CD4-positive, CD25-positive, alpha-beta regulatory T cell (primary cell): Measurements from ENCODE around the gene PLXNC1. TPM values are rescaled to one million over a fixed set of nuclear protein-coding genes. Genes with fewer than 3 reads are reported as not detected.
A peak's percentile ranks its signal among the peaks of the same experiment; 100 is the strongest.

Experiments used
- ATAC-seq, 2 donors: fragments of 150-1000 bp; cut with Tn5 transposase; one replicate each; pipeline ENCODE4 v1.10.0; 2021; ENCODE audit warnings: low read depth in 2 of 2, moderate number of reproducible peaks in 2 of 2, moderate library complexity in 1 of 2
- DNase-seq, 3 donors: peaks; one replicate each; pipeline versions ENCODE4 v3.0.0 to v3.0.0-alpha.2; 2012 to 2022; ENCODE audit warnings: mixed read lengths in 1 of 3
- H3K27ac ChIP-seq: one replicate; pipeline ENCODE4 v1.7.0; 2013; ENCODE audit warnings: mild to moderate bottlenecking, low read length; ENCODE audit not compliant: insufficient read depth, poor library complexity, severe bottlenecking
- H3K27me3 ChIP-seq: one replicate; pipeline ENCODE4 v1.7.0; 2013; ENCODE audit warnings: low read length; ENCODE audit not compliant: control insufficient read depth, insufficient read depth
- H3K36me3 ChIP-seq: one replicate; pipeline ENCODE4 v1.7.0; 2013; ENCODE audit warnings: mild to moderate bottlenecking, low read length, moderate library complexity; ENCODE audit not compliant: control insufficient read depth, insufficient read depth
- H3K4me1 ChIP-seq: 2 replicates; pipeline ENCODE4 v1.7.0; 2013; ENCODE audit warnings: mild to moderate bottlenecking, low read length; ENCODE audit not compliant: insufficient read depth, control insufficient read depth, poor library complexity, severe bottlenecking
- H3K4me3 ChIP-seq: one replicate; pipeline ENCODE4 v1.7.0; 2013; ENCODE audit warnings: low read depth, mild to moderate bottlenecking, low read length, moderate library complexity
- H3K9me3 ChIP-seq, 2 experiments: 1 replicate in 1 of 2; 2 replicates in 1 of 2; pipeline ENCODE4 v1.7.0; 2013; ENCODE audit warnings: low read length in 2 of 2, mild to moderate bottlenecking in 1 of 2, moderate library complexity in 1 of 2; ENCODE audit not compliant: control insufficient read depth in 2 of 2
- H3K27ac Mint-ChIP-seq, 3 donors: one replicate each; pipeline ENCODE4 v1.8.0; 2020 to 2022; ENCODE audit warnings: mild to moderate bottlenecking in 3 of 3, mixed read lengths in 3 of 3, moderate library complexity in 2 of 3
- H3K27me3 Mint-ChIP-seq: one replicate; pipeline ENCODE4 v1.8.0; 2022; ENCODE audit warnings: mild to moderate bottlenecking, mixed read lengths
- H3K36me3 Mint-ChIP-seq: one replicate; pipeline ENCODE4 v1.8.0; 2020; ENCODE audit warnings: mixed read lengths
- H3K4me1 Mint-ChIP-seq, 4 donors: one replicate each; pipeline ENCODE4 v1.8.0; 2020 to 2022; ENCODE audit warnings: mixed read lengths in 4 of 4, mild to moderate bottlenecking in 1 of 4
- H3K4me3 Mint-ChIP-seq, 4 donors: one replicate each; pipeline ENCODE4 v1.8.0; 2020 to 2022; ENCODE audit warnings: mild to moderate bottlenecking in 4 of 4, mixed read lengths in 4 of 4, moderate library complexity in 3 of 4
- H3K9me3 Mint-ChIP-seq, 7 donors: one replicate each; pipeline ENCODE4 v1.8.0; 2020 to 2022; ENCODE audit warnings: mixed read lengths in 7 of 7, mild to moderate bottlenecking in 3 of 7, moderate library complexity in 2 of 7
- polyA plus RNA-seq, 4 donors: library from polyadenylated mRNA; unstranded; fragments of 300-500 nt; fragmentation: Illumina TruSeq; gene quantifications; one replicate each; pipeline ENCODE4 v1.2.3, GENCODE V29; 2021
- total RNA-seq: library from RNA; stranded (reverse); gene quantifications from one replicate; pipeline ENCODE4 v1.2.3, GENCODE V29; 2022

The PLXNC1 gene
- total RNA-seq (13.8 TPM), polyA plus RNA-seq (1 to 10 TPM; 1.2 to 3.1 (median 2.3) TPM)

GRCh38 chr12:94147991-94148738, at the start of gene PLXNC1:
Gene PLXNC1 (plus strand): TSS chr12:94148577. CDS start chr12:94148972, 395 bp downstream.
- H3K4me1 Mint-ChIP-seq = peaks cover 6 to 30% (median 18%) of the 10 kb centered on the region in 4 donors

DNA sequence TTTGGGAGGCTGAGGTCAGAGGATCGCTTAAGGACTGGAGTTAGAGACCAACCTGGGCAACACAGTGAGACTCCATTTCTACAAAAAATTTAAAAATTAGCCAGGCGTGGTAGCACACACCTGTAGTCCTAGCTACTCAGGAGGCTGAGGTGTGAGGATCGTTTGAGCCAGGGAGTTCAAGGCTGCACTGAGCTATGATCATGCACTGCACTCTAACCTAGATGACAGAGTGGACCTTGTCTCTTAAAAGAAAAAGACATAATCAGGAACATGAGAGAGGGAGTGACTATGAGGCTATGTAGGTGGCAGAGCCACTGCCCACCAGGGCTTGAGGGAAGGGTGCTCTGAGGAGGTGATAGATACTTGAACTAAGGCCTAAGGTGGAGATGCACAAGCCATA, 49.2 kb upstream of the PLXNC1 start:
- ATAC-seq (no peak), DNase-seq (no peak)
- Mint-ChIP-seq H3K27ac (peak overlapping the region in 2 of 3 donors; percentile 46 to 60), H3K27me3 (peaks cover 9% of the 10 kb centered on the region), H3K36me3 (no peaks in the 10 kb centered on the region), H3K4me1 (peaks cover 4 to 27% (median 13%) of the 10 kb centered on the region in 4 donors), H3K4me3 (peak overlapping the region in 3 of 4 donors; percentile 34 to 49 (median 41)), H3K9me3 (peaks cover 0 to 3% (median 0%) of the 10 kb centered on the region in 7 donors)
- H3K4me1 ChIP-seq = peaks cover 19% of the 10 kb centered on the region
- H3K36me3 ChIP-seq = no peaks in the 10 kb centered on the region
- H3K27me3 ChIP-seq = no peaks in the 10 kb centered on the region
- H3K4me3 ChIP-seq = no peak overlapping the region
- no peaks in the 10 kb centered on the region for H3K9me3 ChIP-seq
- no peak overlapping the region for H3K27ac ChIP-seq

More at GRCh38 chr12:94147991-94148738, at the start of gene PLXNC1:
- ATAC-seq (peak; percentile 35 to 72), DNase-seq (peak; percentile 36 to 87 (median 66))
- no peaks in the 10 kb centered on the region for H3K9me3 ChIP-seq
- H3K27ac Mint-ChIP-seq = peak within 1 kb of the TSS in 1 of 3 donors; percentile 51
- H3K27me3 Mint-ChIP-seq = peaks cover 13% of the 10 kb centered on the region
- H3K27ac ChIP-seq = no peak within 1 kb of the TSS
- H3K4me3 ChIP-seq = peak within 1 kb of the TSS; percentile 44
- H3K36me3 Mint-ChIP-seq = no peaks in the 10 kb centered on the region
- no peaks in the 10 kb centered on the region for H3K36me3 ChIP-seq
- H3K4me3 Mint-ChIP-seq = peak within 1 kb of the TSS; percentile 85 to 93 (median 92)
- no peaks in the 10 kb centered on the region for H3K9me3 Mint-ChIP-seq
- peaks cover 25% of the 10 kb centered on the region for H3K4me1 ChIP-seq
- no peaks in the 10 kb centered on the region for H3K27me3 ChIP-seq

DNA sequence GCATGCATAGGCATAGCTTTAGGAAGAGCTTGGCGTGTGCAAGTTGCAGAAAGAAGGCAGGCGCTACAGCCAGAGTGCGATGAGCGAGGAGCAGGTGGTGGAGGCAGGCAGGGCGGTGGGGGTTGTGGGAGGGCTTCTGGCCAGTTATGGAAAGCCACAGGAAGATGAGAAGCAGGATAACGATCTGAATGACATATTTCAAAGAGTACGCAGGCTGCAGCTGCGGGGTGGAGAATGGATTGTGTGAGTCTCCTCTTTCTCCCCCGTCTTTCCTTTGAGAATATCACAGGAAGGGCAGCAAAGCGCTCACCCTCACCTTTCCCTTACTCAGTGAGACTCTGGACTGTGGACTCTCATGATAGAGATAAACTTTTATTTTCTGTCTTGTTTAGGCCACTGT, 48.7 kb upstream of the PLXNC1 start:
- Mint-ChIP-seq H3K4me1 (peaks cover 4 to 27% (median 13%) of the 10 kb centered on the region in 4 donors), H3K27ac (peak overlapping the region in 2 of 3 donors; percentile 46 to 60), H3K9me3 (peaks cover 0 to 3% (median 0%) of the 10 kb centered on the region in 7 donors), H3K27me3 (peaks cover 9% of the 10 kb centered on the region), H3K4me3 (peak overlapping the region in 2 of 4 donors; percentile 34 to 49), H3K36me3 (no peaks in the 10 kb centered on the region)
- Histone ChIP-seq H3K9me3 (no peaks in the 10 kb centered on the region), H3K4me3 (no peak overlapping the region), H3K27ac (no peak overlapping the region), H3K36me3 (no peaks in the 10 kb centered on the region), H3K27me3 (no peaks in the 10 kb centered on the region), H3K4me1 (peaks cover 19% of the 10 kb centered on the region)
- DNase-seq (no peak), ATAC-seq (no peak)

GRCh38 chr12:94100211-94100627, 48.2 kb upstream of the PLXNC1 start:
- Histone ChIP-seq H3K27ac (no peak overlapping the region), H3K27me3 (no peaks in the 10 kb centered on the region), H3K9me3 (no peaks in the 10 kb centered on the region), H3K4me3 (no peak overlapping the region), H3K4me1 (peaks cover 19% of the 10 kb centered on the region), H3K36me3 (no peaks in the 10 kb centered on the region)
- Mint-ChIP-seq H3K9me3 (peaks cover 0 to 3% (median 0%) of the 10 kb centered on the region in 7 donors), H3K36me3 (no peaks in the 10 kb centered on the region), H3K27ac (peak overlapping the region in 2 of 3 donors; percentile 52 to 75), H3K4me1 (peaks cover 4 to 27% (median 13%) of the 10 kb centered on the region in 4 donors), H3K27me3 (peaks cover 9% of the 10 kb centered on the region), H3K4me3 (peak overlapping the region; percentile 55 to 85 (median 69))
- no peak for ATAC-seq
- peak in 1 of 3 donors; percentile 73 for DNase-seq

GRCh38 chr12:94100990-94101737, 47.2 kb upstream of the PLXNC1 start:
- no peaks in the 10 kb centered on the region for H3K36me3 Mint-ChIP-seq
- Histone ChIP-seq H3K27ac (no peak overlapping the region), H3K9me3 (no peaks in the 10 kb centered on the region), H3K36me3 (no peaks in the 10 kb centered on the region), H3K27me3 (peaks cover 2% of the 10 kb centered on the region), H3K4me1 (peaks cover 19% of the 10 kb centered on the region), H3K4me3 (peak overlapping the region; percentile 88)
- peak; percentile 67 to 72 for ATAC-seq
- H3K4me1 Mint-ChIP-seq = peaks cover 4 to 27% (median 13%) of the 10 kb centered on the region in 4 donors
- peak; percentile 65 to 87 (median 80) for DNase-seq
- H3K4me3 Mint-ChIP-seq = peak overlapping the region; percentile 85 to 96 (median 91)
- H3K9me3 Mint-ChIP-seq = peaks cover 0 to 3% (median 0%) of the 10 kb centered on the region in 7 donors
- H3K27me3 Mint-ChIP-seq = peaks cover 9% of the 10 kb centered on the region
- peak overlapping the region; percentile 75 to 94 (median 83) for H3K27ac Mint-ChIP-seq

DNA sequence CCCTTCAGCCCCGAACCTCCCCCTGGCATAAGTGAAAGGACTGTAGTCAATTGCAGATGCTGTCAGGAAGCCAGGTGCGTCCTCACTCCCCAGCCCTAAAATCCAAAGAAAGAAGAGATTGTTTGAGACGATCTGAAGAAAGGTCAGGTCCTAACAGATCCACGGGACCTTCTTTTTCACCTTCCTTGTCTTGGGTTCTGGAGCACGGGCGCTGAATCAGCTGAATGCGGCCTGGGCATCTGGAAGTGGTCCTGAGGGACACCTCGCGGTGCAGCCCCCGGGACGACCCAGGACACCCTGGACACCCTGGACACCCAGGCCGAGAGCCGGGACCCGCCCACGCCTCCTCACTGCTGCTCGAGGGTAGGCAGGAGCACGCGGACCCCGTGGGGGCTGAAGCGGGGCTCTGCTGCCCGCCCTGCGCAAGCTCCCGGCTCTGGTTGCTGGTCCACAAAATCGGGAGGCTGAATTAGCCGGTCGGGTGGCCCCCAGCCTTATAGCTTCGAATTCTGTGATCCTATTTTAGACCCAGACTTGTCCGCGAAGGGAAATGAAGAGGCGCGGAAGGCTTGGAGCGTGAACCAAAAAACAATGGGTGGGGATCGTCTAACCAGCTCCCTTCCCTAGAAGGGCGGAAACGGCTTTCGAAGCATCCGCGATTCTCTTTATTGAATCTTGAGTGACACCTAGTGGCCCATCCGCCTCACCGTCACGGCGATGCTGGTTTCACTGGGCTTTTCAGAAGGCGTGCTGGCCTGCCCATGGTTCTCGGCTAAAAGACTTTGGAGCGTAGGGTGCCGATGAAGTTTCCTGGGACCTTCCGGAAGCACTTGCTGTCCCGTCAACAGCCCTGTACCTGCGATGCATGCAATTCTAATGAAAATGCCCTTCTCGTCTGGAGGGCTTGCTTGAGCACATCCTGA, 46.4 kb upstream of the PLXNC1 start:
- Histone ChIP-seq H3K27me3 (peaks cover 3% of the 10 kb centered on the region), H3K4me1 (peaks cover 19% of the 10 kb centered on the region), H3K27ac (peak overlapping the region; percentile 57), H3K4me3 (peak overlapping the region; percentile 88), H3K36me3 (no peaks in the 10 kb centered on the region), H3K9me3 (no peaks in the 10 kb centered on the region)
- Mint-ChIP-seq H3K36me3 (no peaks in the 10 kb centered on the region), H3K4me3 (peak overlapping the region; percentile 85 to 96 (median 91)), H3K4me1 (peaks cover 4 to 27% (median 13%) of the 10 kb centered on the region in 4 donors), H3K27ac (peak overlapping the region; percentile 83 to 94 (median 84)), H3K9me3 (peaks cover 0 to 3% (median 0%) of the 10 kb centered on the region in 7 donors), H3K27me3 (peaks cover 9% of the 10 kb centered on the region)
- ATAC-seq (peak; percentile 84 to 87), DNase-seq (peak; percentile 72 to 96 (median 86))

DNA sequence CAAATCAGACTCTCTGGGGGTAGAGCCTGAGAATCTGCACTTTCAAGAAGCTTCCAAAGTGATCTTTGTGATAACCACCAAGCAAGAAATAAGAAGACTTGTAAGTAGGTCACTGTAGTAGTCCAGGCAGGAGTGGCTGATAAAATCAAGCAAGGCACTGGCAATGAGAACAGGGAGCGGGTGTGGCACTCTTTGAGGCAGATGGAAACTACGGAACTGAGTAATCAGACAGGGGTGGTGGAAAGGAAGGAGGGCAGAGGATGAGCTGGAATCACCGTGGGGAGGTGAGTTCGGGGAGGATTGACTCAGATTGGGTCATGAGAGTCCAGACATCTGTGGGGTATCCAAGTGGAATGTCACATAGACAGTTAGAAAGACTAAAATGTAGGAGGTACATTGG, 44.4 kb upstream of the PLXNC1 start:
- DNase-seq (no peak), ATAC-seq (no peak)
- Mint-ChIP-seq H3K27ac (peak overlapping the region in 1 of 3 donors; percentile 48), H3K36me3 (no peaks in the 10 kb centered on the region), H3K4me1 (peaks cover 4 to 27% (median 13%) of the 10 kb centered on the region in 4 donors), H3K27me3 (peaks cover 9% of the 10 kb centered on the region), H3K9me3 (peaks cover 0 to 2% (median 0%) of the 10 kb centered on the region in 7 donors), H3K4me3 (no peak overlapping the region)
- no peaks in the 10 kb centered on the region for H3K36me3 ChIP-seq
- no peak overlapping the region for H3K27ac ChIP-seq
- H3K4me3 ChIP-seq = no peak overlapping the region
- H3K4me1 ChIP-seq = peaks cover 19% of the 10 kb centered on the region
- peaks cover 3% of the 10 kb centered on the region for H3K27me3 ChIP-seq
- H3K9me3 ChIP-seq = no peaks in the 10 kb centered on the region
